Left kidney (tissue), 2 donors: ENCODE measurements around the gene EPB41L2. TPM values are rescaled to one million over a fixed set of nuclear protein-coding genes. Genes with fewer than 3 reads are reported as not detected.

Experiments
- DNase-seq: peaks from one replicate; pipeline ENCODE4 v3.0.0-alpha.2; 2013
- polyA plus RNA-seq: library from polyadenylated mRNA; unstranded; fragments of 120-200 nt; gene quantifications from one replicate; pipeline ENCODE4 v1.2.1, GENCODE V29; 2013; ENCODE audit not compliant: insufficient read length

EPB41L2 gene
- polyA plus RNA-seq, 1 donor: 206 TPM

GRCh38 chr6:130870179-130870880 lies 192.7 kb downstream of the EPB41L2 start:
- no peak for DNase-seq

GRCh38 chr6:130869681-130870080 lies 193.4 kb downstream of the EPB41L2 start:
- no peak for DNase-seq

DNA sequence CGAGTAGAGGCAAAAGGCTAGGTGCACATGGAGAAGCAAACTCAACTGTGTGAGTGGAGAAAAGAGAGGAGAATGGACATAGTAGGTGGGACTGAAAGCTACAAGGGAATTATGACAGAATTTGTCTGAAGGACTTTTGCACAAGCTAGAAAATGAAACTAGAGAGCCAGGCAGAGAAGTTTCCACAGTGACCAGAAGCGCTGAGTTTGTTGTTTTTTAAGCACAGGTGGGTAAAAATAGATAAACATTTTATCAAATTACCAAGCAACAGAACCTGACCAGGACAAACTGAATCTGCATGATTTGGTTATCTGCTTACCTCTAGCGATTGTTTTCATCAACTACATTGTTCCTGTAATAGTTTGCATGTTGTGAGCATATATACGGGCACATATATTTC lies 197.3 kb downstream of the EPB41L2 start:
- no peak for DNase-seq

DNA sequence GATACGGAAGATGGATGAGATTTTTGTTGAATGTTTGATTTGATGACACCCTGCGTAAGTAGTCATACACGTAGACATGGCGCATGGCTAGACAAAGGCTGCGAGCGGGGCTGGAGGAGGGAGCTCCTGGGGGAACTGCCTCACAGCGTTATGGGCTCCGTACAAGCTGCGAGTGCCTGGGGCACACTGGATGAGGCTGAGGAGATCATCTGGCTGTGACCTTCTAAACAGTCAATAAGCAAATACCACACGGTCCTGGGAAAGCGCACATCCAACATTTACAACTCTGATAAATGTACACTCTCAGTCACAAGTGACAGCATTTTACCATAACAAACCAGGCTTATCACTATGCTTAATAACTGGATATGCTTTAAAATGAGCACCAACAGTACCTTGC lies 198.7 kb downstream of the EPB41L2 start:
- no peak for DNase-seq

- no peak for DNase-seq
Measured at GRCh38 chr6:130863415-130864230, 199.4 kb downstream of the EPB41L2 start.

DNA sequence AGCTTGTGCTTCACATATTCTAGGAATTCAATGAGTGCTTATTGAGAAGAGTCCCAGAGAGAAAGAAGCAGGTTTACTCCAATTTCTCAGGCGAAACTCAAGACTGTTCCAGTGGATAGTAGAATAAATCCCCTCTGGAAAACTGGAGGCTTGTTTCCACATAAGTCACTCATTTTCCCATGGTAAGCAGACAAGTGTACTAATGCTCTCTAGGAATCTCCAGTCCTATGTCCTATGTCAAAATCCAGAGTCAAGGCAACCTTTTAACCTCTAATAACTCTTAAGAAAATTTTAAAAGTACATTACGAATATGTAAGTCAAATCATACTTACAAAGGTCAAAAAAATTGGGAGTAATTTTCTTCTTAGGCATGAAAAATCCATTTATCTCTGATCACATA lies 200.7 kb downstream of the EPB41L2 start:
- no peak for DNase-seq

DNA sequence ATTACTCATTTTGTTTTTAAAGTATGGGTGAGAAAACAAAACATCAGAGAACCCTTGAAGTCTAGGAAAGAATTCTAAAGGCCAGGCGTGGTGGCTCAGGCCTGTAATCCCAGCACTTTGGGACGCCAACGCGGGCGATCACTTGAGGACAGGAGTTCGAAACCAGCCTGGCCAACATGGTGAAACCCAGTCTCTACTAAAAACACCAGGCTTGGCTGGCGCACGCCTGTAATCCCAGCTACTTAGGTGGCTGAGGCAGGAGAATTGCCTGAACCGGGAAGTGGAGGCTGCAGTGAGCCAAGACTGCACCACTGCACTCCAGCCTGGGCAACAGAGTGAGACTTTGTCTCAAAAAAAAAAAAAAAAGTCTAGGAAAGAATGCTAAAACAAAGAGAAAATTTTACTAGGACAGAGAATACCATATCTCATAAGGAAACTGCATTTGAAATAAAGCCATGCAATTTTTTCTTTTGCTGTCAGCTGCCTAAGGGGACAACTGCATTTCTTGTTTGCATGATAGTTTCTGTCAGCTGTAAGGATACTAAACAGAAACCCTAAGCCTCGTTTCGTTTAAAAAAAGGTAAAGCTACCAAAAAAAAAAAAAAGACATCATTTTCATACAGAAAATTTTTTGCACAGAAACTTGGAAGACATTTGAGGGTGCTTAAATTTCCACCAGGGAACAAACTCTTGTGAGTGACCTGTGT lies 203.7 kb downstream of the EPB41L2 start:
- no peak for DNase-seq

- DNase-seq: no peak
Measured at GRCh38 chr6:130858498-130859160, 204.4 kb downstream of the EPB41L2 start.

GRCh38 chr6:130858054-130858453 lies 205.0 kb downstream of the EPB41L2 start:
- DNase-seq: no peak

DNA sequence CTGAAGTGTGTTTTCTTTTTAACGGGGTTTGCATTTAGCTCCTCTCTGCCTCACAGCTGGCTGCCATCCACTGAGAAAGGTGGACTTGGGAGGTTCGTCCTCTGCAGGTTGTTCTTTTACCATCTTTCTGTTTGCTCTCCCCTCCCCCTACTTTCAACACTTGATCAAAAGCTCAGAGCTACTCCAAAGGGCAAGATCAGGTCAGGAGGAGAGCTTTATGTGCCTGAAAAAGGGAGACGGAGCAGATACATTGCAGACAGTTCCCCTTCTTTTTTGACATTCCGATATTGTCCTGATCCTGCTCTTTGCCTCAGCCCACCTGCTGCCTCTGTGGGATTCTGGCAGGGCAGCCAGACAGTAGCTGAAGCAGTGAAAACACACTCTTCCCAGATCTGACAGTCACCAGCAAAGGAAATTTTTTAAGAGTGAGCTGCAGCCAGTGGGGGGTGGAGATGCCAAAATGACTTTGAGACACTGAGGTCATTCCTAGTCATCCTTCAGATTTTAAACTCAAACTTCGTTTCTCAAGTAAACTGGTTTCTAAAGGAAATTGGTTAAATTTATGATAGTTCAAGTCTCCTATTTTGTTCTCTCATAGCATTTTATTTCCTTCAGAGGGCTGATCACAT lies 209.4 kb downstream of the EPB41L2 start:
- DNase-seq: no peak

DNA sequence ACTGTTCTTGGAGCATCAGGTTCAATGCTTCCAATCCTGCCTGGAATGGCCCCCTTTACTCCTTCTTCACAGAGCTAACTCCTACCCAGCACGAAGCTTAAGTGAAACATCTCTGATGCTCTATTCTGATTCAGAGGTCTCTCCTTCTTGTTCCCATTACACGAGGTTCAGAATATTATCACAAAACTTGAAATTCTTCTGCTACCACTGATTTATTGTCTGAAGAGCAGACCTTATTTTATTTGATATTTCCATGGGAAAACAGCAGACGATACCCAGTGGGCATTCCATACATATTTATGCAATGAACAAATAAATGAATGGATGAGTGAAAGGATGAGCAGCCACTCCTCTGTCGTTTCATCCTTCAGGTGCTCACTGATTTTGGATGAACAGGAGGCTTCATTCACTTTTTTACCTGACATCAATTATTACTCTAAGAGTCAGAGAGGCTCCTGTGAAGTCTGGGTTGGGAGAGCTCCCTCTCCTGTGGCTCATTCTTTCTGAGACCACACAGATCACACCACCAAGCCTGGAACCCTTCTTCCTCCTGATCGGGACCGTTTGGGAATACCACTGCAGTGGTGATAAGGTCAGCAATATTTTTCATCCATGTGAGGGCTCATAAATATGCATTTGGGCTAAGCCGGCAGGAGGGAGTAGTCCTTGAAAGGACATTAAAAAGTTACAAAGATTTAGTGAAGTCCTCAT lies 210.0 kb downstream of the EPB41L2 start:
- no peak for DNase-seq

DNA sequence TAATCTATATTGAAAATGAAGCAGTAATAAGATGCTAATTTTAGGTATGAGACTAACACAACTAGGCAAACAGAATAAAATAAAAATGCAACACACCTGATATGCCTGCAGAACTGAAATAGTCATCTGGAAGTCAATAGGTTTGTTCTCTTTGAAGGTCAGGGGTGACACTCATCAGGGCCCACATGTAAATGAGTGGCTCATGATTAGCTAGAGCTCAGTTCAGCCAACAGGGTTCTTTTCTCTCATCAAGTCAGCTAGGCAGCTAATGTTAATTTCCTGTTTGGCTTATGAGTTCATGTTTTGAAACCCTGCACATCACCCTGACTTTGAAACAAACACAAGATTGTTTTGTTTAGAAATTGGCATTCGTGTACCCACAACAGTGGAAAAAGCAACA lies 212.0 kb downstream of the EPB41L2 start:
- DNase-seq: no peak

DNA sequence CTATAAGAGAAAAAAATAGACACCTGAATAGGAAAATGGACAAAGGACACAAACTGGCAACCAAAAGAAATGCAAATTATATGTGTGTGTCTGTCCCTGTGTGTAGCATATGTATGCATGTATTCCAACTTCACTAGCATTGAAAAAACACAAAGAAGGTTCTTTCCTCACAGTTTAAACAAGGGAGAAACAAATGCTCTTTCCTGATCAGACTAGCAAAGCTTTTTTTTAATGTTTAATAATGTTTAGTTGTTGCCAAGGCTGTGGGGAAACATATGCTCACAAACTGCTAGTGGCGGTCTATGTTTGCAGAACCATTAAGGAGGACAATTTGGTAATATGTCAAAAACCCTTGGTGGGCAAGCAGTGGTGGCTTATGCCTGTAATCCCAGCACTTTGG lies 213.5 kb downstream of the EPB41L2 start:
- no peak for DNase-seq

DNA sequence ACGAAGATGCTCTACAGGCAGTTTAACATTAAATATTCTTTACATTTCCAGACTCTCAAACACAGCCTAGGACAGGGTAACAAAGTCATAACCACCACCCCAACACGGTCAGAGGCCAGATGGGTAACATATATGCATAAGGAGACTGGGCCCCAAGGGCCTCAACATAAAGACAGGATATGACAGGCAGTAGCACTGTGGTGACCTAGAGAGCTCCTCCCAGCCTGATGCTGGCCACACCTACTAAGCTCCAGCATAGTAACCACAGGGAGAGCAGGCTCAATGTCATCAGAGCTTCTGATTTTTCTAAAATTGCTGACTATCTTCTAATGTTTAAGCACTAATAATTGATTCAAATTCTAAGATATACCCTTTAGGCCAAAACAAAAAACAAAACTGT lies 214.1 kb downstream of the EPB41L2 start:
- no peak for DNase-seq

- DNase-seq: no peak
Measured at GRCh38 chr6:130847001-130847910, 215.8 kb downstream of the EPB41L2 start.

DNA sequence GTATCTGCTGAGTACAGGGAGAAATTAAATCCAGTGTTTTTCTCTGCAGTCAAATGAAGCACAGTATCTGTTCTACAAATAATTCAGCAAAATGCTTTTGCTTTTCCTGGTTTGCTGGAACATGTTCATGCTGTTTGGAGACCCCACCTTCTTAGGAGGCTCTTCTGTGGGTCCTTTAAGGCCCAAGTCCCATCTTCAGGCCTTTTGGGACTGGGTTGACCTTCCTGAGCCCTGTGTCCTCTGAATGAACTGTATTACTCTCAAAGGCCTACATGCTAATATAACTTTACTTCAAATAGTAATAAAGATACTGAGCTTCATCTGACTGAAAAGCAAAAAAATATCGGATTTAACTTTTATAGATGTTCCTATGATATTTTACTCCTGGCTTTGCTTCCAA lies 216.5 kb downstream of the EPB41L2 start:
- DNase-seq: no peak

GRCh38 chr6:130843575-130844320 lies 219.3 kb downstream of the EPB41L2 start:
- peak; percentile 58 for DNase-seq

DNA sequence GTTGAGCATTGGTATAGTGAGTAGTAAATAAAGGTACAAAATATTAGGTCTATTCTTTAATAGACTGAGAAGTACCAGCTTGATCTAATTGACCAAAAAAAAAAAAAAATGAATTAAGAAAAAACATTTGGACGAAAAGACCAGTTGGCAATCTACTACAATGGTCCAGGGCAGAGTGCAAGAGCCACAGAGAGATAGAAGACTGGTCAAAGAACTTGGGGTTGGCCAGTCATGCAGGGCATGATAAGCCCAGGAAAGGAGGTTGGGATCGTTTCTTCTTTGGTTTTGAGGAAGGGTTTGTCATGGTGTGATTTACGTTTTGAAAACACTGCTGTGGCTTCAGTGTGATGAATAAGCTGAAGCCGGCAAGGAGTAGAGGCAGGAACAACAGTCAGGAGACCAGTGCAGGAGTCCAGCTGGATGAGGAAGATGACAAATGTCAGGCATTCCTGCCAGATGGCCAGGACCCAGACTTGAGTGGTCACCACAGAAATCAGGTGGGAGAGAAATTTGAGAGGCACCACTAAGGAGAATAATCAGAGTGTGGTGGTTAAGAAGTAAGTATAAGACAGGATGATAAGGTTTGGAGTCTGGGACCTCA lies 221.8 kb downstream of the EPB41L2 start:
- DNase-seq: no peak

GRCh38 chr6:130840050-130840449 lies 223.0 kb downstream of the EPB41L2 start:
- no peak for DNase-seq
